Islet of Langerhans (tissue), 1 donor: ENCODE measurements around the gene COG2.

Experiments
- FAIRE-seq: peaks from one replicate; lab custom pipeline; 2011; peaks lifted over from hg19 to GRCh38; lab: Jason Lieb, UNC

Gene COG2

DNA sequence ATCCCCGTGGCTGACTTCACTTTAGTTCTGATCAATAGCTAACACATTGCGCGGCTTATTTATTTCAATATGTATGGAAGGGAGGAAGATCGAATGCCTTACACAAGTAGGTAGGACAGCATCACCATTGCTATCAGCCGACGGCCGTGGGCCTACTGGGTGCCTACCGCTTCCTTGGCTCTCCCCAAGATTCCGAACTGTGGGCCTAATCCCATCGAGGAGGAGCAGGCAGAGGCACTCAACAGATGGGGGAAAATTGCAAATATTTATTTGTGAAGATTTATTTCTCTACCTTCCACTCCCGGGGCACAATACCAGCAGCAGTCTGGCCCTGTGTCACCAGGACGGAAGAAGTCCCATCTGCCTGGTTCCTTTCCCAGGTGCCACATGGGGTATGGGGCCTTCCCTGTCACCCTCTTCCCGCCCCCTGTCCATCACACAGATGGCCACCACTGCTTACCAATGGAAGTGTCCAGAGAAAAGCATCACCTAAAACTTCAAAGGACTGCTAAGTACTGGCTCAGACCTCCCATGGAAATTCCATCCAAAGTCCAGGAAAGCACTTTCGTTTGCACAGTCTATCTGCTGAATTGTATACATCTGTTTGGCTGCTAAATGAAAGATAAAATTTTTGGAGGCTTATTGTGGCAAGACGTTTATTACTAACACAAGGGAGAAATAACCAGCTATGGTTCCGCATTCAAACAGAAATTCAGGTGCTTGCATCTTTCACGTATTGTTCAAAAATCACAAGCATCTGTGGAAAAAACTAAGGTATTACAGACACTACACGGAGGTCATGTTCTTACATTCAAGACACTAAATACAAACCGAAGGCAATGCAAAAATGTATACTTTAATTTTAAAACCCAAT, 59.9 kb downstream of the COG2 start:
- no peak for FAIRE-seq

DNA sequence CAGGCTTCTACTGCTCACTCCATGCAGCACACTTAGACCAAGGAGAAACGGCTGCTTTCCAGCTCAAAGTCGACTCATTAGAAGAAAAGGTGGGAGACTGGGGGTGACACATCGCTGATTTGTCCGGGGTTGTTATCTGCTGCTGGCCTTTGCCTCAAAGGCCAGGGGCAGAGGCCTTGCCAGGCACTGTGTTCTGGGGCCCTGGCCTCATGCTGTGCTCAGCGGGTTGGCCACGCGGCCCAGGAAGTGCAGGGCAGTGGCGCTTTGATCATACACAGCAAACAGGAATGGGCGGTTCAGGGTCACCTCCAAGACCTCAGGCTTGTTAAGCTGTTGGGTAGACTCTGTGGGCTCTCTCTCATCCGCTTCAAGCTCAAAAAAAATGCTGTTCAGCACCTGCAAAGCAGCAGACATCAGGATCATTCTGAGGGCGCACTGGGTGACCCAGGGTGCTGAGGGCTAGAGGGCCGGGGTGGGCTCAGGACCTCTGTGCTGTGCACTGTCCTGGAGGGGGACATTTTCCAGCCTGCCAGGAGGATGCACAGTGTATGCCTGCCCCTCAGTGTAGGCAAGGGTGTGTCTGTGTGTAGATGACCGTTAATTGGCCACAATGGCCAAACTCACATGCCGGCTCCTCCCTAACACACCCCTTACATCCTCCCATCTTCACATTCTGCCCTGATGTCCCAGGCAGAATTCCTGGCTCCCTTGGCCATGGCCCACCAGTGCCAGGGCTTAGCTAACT, 60.8 kb downstream of the COG2 start:
- no peak for FAIRE-seq

DNA sequence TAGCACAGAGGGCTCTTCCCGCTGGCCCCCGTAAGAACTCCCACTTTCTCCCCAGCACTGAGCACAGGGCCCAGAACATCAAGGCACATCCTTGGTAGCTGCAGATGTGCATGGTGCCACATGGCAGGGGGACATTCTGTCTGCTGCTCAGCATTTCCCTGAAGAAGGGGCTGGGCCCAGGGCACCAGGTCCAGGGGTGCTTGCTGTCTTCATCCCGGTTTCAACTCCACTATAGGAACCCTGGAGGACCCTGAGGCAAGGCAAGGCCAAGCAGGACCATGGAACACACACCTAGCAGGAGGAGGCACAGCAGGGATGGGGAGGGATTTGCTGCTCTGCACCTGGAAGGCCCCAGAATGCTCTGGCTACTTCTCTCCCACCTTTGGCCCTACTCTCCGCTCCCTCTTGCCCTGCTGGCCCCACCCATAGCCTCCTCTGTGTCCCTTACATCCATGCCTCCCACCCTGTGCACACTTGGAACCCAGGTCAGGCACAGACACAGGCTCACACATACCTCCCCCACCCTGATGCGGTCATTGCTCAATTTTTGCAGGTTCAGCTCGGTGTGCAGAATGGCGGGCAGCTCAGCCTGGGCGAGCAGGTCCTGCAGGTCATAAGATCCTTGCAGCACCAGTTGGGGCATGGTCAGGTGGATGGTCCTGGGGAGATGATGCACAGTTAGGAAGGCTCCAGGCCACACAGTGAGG, 61.6 kb downstream of the COG2 start:
- no peak for FAIRE-seq

DNA sequence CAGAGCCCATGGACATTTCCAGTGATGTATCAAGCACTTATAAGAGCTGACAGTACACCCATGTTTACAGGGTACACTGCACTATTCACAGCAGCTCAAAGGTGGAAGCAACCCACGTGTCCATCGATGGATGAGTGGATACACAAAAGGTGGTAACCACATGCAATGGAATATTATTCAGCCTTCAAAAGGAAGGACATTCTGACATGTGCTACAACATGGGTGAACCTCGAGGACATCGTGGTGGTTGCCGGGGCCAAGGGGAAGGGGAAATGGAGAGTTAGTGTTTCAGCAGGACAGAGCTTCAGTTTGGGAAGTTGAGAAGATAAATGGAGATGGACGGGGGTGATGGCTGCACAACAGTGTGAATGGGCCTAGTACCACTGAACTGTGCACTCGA, 62.5 kb downstream of the COG2 start:
- FAIRE-seq, result no peak

- FAIRE-seq, result no peak
Observed at GRCh38 chr1:230705289-230706019, 63.2 kb downstream of the COG2 start.

- no peak for FAIRE-seq
Observed at GRCh38 chr1:230706020-230706699, 63.9 kb downstream of the COG2 start.

DNA sequence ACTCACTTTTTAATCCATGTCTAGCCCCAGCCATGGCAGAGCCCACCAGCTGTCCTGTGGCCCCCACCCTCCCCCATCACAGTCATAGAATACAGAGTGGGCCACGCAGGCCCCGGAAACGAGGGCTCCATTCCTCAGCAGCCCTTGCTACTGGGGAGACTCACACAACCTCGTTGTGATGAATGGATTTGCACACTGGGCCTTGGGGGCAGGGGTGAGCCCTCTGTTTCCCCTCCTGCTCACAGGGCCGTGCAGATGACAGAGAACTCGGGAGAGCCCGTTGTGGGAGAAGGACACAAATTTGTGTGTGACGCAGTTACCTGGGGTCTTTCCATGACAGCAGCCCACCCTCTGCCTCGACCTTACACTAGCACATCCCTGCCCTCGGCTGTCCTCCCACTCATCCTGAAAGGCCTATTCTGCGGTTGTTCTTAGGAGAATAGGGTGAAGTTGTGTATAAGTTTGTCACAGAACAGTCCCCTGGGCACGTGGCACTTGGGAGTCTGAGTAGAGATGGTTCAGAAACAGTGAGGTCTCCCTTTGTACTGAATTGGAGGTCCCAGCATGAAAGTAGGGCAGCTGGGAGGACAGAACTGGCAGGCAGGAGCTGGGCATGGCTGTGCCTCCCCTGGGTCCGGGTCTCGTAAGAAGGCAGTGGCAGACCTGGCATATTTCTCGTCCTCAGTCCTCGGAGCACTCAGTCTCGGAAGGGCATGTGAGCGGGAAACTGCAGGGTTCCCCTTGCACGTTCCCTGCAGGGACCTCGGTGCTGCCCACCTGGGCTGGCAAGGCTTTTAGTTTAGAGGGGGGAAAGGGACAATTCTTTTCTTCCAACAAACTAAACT, 64.8 kb downstream of the COG2 start:
- FAIRE-seq, result no peak

DNA sequence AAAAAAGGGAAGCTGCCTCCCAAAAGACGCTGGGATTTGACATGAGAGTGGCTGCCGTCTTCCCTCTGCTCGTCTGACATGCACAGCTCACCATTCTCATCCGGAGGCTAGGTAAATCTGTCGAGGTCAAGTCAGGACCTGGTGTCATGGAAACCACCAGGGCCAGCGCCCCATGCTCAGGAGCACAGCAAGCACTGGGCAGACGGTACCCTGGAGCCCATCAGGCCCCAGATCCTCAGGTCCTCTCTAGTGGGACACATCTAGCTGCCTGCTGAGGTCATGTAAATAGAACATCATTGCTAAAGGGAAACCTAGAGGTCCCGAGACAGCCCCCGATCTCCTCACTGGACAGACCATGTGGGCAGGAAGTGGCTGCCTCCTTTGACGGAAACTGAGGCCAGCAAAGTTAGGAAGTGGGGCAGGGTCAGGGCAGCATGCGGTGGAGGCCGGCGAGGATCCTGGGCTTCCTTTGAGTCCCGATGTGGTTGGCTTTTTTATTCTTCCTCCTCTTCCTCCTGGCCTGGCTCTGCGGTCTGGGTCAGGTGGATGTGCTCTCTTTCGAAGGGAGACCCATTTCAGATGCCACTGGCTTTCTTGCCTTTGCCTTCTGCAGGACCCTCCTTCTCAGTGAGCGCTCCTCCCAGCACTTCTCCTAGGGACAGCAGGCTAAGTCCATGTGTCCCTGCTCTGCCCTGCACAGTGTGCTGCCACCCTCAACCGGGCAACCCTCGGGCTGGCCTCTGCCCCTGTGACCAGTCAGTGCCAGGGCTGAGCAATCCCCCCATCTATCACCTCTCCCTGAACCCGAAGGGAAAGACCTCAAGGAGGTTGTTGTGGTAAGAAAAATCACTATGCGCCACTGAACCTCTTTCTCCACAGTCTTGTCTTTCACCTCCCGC, 65.7 kb downstream of the COG2 start:
- no peak for FAIRE-seq

DNA sequence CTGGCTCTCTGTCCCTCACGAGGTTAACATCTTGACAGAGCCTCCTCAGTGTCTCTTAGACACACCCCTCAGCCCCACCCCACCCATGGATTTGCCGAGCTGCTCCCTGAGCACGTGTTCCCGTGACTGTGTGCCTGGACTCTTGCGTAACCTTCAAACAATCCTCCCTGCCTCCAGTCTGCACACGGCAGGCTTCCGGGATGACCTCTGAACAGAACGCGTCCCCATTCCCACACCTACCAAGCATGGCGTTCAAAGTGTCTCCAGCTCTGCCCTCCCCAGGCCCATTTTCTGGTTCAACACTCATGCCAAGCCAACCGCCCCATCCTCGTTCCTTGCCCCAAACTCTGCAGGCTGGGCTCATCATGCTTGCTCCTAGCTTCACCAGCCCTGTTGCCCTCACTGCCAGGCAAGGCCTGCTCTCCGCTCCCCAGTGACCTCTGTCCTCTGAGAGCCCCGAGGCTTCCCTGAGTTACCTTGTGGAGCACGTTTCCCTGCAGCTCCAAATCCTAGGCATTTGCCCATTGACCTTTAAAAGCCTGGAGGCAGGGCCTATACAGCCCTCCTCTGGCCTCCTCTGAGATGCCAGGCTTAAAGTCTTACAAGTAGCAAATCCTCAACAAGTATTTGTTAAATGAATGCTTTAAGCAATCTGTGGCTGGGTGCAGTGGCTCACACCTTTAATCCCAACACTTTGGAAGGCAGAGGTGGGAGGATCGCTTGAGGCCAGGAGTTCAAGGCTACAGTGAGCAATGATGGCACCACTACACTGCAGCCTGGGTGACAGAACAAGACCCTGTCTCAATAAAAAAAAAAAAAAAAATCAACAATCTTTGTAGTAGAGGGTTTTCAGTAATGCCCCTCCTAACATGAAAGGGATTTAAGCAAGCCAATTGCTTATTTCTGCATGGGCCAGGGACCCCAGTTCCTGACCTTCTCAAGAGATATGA, 66.6 kb downstream of the COG2 start:
- FAIRE-seq, result no peak

DNA sequence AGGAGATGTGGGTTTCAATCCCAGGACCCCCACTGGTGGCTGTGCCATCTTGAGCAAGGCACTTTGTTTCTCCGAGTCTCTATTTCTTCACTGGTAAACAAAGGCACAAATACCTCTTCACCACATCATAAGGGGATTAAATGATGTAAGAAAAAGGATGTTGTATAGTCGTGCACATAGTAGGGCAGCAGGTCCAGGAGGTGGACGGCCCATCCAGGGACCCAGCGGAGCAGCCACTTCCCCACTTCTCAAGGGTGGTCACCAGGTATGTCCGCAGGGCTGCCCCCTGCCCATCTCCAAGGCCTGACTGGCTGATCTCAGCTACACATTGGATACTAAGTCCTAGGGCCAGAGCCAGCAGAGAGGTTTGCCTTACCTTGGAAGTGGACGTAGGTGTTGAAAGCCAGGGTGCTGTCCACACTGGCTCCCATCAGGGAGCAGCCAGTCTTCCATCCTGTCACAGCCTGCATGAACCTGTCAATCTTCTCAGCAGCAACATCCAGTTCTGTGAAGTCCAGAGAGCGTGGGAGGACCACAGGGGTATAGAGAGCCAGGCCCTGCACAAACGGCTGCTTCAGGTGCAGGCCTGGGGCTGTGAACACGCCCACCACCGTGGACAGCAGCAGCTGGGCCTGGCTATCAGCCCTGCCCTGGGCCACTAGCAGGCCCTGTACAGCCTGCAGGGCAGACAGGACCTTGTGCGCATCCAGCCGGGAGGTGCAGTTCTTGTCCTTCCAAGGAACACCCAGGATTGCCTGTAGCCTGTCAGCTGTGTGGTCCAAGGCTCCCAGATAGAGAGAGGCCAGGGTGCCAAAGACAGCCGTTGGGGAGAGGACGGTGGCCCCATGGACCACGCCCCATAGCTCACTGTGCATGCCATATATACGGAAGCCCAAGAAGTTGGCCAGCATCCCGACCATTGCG, 67.6 kb downstream of the COG2 start:
- FAIRE-seq, result no peak

- FAIRE-seq, result no peak
Observed at GRCh38 chr1:230710543-230710904, 68.2 kb downstream of the COG2 start.

DNA sequence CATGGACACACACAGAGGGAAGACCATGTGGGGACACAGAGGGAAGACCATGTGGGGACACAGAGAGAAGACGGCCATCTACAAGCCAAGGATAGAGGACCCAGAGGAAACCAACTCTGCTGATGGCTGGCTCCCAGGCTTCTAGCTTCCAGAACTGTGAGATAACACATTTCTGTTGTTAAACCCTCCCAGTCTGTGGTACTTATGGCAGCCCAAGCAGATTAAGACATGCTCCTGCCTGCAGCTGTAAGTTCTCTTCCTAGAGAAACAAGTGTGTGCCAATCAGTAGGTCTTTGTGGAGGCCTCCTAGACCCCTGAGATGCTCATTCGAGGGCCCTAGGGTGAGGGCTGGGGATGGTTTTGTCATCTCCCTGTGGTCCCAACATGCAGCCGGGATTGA, 69.0 kb downstream of the COG2 start:
- no peak for FAIRE-seq

DNA sequence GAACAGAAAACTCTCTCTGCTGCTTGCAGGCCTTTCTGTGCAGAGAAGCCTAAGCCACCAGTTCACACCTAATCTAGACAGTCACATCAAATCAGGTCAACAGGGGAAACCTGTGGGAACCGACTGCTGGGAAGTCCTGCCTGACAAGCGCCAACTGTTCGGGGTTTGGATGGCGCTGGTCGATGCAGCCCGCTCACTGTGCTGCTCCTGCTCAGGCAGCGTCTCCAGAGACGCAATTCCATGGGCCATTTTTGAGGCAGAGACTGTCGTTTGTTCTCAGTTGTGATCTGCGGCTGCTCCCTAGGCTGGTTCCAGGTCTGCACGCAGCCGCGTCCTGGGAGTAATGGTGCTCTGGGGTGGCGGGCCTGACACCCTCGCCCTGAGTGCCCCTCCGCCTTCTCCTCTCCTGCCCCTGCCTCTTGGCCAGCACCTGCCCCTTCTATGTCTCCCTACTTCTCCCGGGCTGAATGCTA, 70.2 kb downstream of the COG2 start:
- FAIRE-seq, result no peak

DNA sequence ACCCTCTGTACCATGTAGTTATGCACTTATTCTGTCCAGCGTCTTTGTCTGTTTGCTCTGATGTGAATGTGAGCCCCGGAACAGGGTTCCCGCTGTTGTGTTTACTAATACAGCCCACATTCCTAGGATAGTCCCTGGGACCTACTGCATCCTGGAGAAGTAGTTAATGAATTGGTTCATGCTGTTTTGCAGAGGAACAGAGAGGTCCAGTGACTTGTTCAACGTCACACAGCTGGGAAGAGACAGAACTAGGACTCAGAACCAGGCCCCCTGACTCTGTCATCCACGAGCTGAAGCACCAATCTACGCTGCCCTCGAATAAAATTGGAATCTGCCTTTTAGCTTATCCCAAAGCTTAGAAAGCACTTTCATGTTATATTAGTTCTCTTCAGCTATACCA, 70.9 kb downstream of the COG2 start:
- no peak for FAIRE-seq

- FAIRE-seq, result no peak
Observed at GRCh38 chr1:230713547-230713914, 71.2 kb downstream of the COG2 start.

DNA sequence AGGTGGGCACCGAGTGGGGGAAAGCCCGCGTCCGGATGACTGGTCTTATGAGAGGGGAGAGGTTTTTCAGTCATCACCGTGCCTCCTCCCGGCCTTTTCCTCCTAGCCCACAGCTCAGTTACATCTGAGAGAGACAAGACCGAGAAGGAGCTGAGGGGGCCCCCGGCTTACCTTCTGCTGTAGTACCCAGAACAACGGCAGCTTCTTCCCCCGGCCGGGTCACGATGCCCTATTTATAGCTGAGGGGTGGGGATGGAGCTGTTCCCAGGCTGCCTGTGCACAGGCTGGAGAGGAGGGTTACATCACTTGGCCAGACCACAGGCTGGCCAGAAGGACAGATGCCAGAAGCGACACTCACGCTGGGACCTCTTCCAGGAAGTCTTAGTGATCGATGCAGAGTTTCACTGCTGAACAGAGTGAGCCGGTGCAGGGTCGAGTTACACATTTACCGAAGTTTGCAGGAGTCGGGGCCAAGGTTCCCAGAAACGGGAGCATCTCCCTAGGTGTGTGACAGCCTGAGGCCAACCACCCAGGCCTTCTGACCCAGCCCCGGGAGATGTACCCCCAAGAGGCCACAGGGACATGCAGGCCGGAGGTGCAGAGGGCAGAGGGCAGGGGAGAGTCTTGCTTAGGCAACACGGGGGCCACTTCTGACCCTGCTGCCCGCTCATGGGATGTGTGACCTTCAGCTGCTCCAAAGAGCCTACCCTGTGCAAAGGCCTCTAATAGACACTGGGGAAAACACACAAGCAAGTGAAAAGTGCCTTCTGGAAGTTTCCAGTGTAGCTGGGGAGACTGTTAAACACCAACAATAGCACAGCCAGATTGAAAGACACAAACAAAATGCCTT, 71.9 kb downstream of the COG2 start, which contains the start of gene AGT:
Gene AGT, minus strand, starts transcription at position 208 of the 850 bp plus-strand sequence. CDS start 3,299 bp downstream, outside the sequence.
- no peak for FAIRE-seq
